Activated naive CD4-positive, alpha-beta T cell (primary cell): ENCODE data around the gene PIH1D2.
"Not testable (repeated sequence)": the region's sequence is repeated elsewhere in the genome, so short reads cannot be mapped to it uniquely, and the experiment has no call there.

Experiments used
- DNase-seq, 4 experiments: peaks; one replicate each; lab custom pipeline; 2025; lab: John Stamatoyannopoulos, UW

Gene PIH1D2, protein sequence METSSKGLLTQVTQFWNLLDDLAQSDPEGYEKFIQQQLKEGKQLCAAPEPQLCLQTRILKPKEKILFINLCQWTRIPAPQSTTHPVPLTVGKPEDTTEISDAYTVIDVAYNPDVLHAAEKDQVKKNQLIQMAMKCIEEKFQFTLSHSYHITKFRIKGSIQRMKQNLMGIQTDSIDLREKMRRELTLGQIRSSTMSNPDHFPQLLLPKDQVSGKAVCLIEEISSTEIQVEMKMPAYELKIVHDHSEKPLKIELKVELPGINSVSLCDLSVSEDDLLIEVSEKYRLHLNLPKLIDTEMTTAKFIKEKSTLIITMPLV

GRCh38 chr11:112073941-112074811 is at the start of gene PIH1D2, which contains the start of gene NKAPD1:
TSS of gene PIH1D2 (minus strand) at chr11:112074017. CDS start at chr11:112073174, 843 bp downstream.
TSS of gene NKAPD1 (plus strand) at chr11:112074299. CDS start at chr11:112075575, 1,276 bp downstream.
- peak; percentile 56 to 72 (median 72) for DNase-seq

DNA sequence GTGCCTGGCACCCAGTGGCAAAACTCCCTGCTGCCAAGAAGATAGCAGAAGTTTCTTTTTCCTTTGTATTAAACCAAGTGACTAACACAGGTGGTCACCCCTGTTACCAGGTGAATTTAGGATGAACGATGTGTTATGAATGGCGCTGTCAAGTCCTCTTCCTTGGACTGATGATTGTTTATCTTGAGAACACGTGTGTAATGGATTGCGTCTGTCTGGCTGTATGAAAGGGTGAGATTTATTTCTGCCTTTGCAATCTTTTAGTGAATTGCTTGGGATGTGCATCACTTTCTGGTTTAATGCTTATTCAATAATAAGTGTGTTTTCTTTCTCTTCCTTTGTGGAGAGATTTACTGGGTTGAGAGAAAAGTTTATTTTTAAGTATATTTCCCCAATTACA is 49.3 kb upstream of the PIH1D2 start:
- DNase-seq = no peak

- no peak for DNase-seq
These were observed 48.3 kb upstream of the PIH1D2 start for GRCh38 chr11:112121981-112122615.

- DNase-seq = no peak
These were observed 44.4 kb upstream of the PIH1D2 start for GRCh38 chr11:112118176-112118575.

DNA sequence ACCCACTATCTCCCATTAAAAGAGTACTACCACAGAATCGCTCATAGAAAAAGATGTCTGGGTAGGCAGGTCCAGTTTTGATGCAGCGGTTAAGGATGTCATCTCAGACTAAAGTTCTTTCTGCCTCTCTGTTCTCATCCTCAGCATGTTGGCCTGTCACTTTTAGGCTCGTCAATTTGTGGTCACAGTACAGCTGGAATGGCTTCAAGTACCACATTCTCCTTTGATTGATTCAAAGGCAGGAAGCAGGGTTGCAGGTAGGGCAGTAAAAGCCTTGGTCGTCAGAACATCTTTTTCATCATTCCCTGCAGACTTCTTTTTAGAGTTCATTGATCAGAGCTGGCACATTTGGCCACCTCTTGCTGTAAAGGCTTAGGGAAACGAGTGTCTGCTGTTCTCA is 41.6 kb upstream of the PIH1D2 start:
- DNase-seq = no peak

DNA sequence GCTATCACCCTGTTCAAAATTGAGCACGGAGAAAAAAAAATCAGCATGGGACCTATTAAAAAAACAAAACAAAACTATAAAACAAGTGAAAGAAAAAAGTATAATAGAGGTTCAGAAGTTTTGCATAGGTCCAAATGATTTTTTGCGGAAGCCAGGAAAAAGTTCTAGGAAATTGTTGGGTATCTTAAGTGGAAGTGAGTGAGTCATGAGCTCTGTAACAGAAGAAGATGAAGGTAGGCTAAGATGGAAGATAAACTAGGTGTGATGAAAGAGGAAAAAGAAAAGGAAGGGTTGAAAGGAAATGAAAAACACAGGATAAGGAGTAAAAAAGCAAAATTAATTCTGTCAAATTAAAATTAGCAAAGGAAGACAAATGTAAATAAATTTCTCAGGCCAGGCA is 40.6 kb upstream of the PIH1D2 start:
- DNase-seq = no peak

DNA sequence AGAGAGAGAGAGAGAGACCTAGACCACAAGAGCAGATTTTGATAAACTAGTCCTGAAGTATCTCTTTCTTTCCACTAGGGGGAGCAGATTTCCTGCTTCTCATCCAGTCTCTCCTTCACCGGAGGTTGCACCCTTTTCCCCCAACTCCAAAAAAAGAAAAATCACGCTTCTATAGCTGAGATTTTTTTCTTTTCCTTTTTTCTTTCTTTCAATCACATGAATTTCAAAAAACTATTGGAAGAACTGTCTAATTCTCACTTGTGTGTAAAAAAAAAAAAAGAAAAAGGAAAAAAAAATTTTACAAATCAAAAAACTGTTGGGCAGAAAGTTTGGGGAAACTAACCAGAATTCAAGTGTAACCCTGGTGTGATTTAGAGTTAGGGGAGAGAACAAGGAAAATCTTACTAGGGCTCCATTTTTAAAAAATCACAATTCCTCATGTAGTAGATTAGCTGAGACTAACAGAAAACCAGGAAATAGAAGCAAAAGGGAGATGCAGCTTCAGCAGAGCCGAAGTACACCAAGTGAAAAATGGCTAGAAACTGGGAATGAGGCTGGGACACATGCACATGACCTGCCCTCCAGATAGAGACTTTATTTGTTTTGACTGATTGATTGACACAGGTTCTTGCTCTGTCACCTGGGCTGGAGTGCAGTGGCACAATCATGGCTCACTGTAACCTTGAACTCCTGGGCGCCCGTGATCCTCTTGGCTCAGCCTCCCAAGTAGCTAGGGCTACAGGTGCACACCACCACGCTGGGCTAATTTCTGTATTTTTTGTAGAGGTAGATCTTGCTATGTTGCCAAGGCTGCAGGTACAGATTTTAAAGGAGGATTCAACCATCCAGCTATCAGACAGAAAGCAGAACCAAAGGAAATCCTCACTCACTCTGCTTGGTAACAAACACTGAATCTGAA is 40.0 kb upstream of the PIH1D2 start:
- DNase-seq = no peak

- no peak for DNase-seq
These were observed 32.3 kb upstream of the PIH1D2 start for GRCh38 chr11:112106070-112106469.

GRCh38 chr11:112103446-112103845 is 29.6 kb upstream of the PIH1D2 start:
- DNase-seq = no peak

DNA sequence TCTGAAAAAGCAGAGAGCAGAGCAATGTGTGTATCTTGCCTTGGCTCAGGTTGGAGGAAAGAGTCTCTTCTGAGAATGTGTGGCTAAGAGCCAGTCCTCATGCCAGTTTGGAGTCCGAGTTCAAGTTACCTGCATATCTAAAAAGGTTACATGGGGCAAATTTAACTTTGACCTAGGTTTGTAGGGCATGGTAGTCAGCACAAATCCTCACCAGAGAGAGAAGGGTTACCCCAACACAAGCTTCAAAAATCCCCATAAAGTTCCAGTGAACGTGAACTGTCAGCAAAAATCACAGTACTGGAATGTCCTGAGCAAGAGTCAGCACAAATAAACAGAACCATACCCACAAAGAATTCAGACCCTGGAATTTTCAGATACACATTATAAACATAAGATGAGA is 26.6 kb upstream of the PIH1D2 start:
- DNase-seq = no peak

GRCh38 chr11:112097734-112098528 is 24.1 kb upstream of the PIH1D2 start:
- DNase-seq = no peak

GRCh38 chr11:112096194-112096593 is 22.4 kb upstream of the PIH1D2 start:
- DNase-seq = no peak

- DNase-seq = not testable (repeated sequence)
These were observed 21.5 kb upstream of the PIH1D2 start for GRCh38 chr11:112095302-112095701.

- DNase-seq = no peak
These were observed 13.4 kb upstream of the PIH1D2 start for GRCh38 chr11:112087212-112087611.

DNA sequence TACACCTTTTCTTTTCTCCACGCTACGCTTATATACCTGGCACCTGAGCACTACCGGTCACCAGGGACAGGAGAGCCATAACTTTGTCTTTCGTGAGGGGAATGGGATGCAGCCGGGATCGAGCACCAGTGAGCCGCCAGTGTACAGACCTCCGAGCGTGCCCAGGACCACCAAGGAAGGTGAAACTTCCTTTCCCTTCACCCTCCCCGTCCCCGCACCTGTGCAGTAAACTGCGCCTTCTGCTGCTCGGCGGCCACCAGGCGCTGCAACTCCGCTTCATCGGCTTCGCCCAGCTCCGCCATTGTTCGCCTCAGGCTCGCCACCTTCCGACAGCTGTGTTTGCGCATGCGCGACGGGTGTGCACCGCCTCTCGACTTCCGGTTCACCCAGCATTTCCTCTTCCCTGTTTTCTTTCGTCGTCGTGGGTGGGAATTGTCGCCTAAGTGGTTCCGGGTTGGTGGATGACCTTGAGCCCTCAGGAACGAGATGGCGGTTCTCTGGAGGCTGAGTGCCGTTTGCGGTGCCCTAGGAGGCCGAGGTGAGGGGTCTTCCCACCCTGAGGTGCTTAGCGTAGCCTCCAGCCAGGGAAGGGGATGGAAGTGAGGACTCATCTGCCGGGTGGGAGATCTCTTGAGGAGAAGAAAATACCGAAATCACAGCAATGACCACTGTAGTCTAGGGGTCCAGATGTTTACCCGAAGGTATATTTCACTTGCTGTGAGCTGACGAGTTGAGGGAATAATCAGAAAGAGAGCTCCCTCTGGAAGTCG is 12.8 kb upstream of the PIH1D2 start, which contains the start of the genes SDHD and TIMM8B:
Gene SDHD (plus strand): TSS at position 452 of the 770 bp plus-strand sequence. CDS start 35 bp downstream, at position 487.
Gene TIMM8B (minus strand): TSS at position 335 of the 770 bp plus-strand sequence. CDS start 33 bp downstream, at position 302.
- DNase-seq = peak; percentile 83 to 90 (median 88)

DNA sequence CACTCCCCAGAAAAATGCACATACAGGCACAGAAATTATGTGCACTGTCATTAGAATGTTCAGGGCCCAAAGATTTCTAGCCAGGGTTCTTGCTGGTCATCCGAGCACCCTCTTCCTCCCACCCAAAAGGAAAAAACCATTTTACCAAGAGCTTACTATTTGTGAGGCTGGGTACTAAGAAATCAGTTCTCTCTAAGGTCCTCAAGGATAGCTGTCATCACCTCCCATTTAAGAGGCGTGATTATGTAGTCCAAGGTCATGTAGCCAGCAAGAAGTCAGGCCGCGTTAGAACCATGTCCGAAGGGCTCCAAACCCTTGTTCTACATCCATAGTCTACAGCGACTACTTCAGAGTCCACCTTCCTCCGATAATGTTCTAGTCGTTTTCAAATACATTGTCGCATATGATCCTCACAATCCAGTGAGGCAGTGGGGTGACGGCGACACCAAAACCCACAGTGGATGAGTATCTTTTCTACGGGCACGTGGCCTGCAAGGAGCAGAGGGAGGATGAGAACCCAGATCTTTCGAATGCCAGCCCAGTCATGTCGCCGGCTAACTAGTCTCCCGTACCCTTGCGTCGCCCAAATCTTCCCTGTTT is 12.1 kb upstream of the PIH1D2 start:
- peak in 1 of 4 experiments; percentile 32 for DNase-seq

DNA sequence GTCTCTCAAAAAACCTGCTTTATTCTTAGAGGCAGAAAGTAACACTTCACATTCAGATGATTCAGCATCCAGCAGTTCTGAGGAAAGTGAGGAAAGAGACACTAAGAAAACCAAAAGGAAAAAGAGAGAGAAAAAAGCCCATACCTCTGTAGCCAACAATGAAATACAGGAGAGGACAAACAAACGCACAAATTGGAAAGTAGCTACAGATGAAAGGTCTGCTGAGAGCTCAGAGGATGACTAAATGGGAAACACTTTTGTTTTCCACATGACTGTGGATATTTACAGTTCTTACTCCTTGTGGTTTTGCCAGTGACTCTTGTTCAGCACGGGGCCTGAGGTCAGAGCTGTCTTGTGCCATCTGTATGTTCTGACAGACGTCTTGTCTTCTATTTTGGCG is 8.9 kb upstream of the PIH1D2 start:
- no peak for DNase-seq

GRCh38 chr11:112062923-112063322 is 10.9 kb downstream of the PIH1D2 start:
- no peak for DNase-seq

DNA sequence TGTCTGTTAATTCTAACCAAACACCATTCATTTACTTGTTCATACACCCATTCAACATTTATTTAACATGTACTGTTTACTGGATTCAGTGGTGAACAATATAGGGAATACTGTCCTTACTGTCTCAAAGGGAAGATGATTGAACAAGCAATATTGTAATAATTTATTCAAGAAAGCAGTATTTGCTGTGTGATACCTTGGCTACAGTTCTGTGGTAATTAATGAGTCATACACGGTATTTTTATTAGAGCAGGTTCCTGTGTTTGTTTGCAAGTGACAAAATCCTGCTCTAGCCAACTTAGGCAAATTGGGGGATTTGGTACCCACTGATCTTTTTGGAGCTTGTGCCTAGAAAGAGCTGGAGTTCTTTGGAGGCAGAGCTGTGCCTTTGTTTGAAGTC is 15.7 kb downstream of the PIH1D2 start:
- no peak for DNase-seq
